Type B pancreatic cell (in vitro differentiated cells): ENCODE data around the gene PKDCC. TPM values are rescaled to one million over a fixed set of nuclear protein-coding genes. Genes with fewer than 3 reads are reported as not detected.

ENCODE experiments used
- DNase-seq: peaks from one replicate; pipeline ENCODE4 v3.0.0; 2021; ENCODE audit warnings: mixed read lengths; ENCODE audit not compliant: unreplicated experiment; ENCODE audit errors: extremely low spot score
- H3K27ac Mint-ChIP-seq: 2 replicates; pipeline ENCODE4 v1.8.0; 2021; ENCODE audit warnings: mild to moderate bottlenecking, mixed read lengths
- H3K27me3 Mint-ChIP-seq: 2 replicates; pipeline ENCODE4 v1.8.0; 2021; ENCODE audit warnings: mixed read lengths
- H3K36me3 Mint-ChIP-seq: 2 replicates; pipeline ENCODE4 v1.8.0; 2021; ENCODE audit warnings: mixed read lengths
- H3K4me1 Mint-ChIP-seq: one replicate; pipeline ENCODE4 v1.8.0; 2021; ENCODE audit warnings: mixed read lengths; ENCODE audit not compliant: unreplicated experiment
- H3K4me3 Mint-ChIP-seq: 2 replicates; pipeline ENCODE4 v1.8.0; 2021; ENCODE audit warnings: mild to moderate bottlenecking, mixed read lengths
- H3K9me3 Mint-ChIP-seq: 2 replicates; pipeline ENCODE4 v1.8.0; 2021; ENCODE audit warnings: mixed read lengths
- total RNA-seq: library from RNA; stranded (reverse); gene quantifications from 2 replicates; pipeline ENCODE4 v1.2.1, GENCODE V29; 2021; ENCODE audit warnings: low replicate concordance
- TF ChIP-seq, protein P1 (sequence below): fragments of 200-600 bp; sonication (generic); conservative IDR thresholded peaks from 2 replicates; pipeline ENCODE4 v1.5.0; 2021; ENCODE audit warnings: antibody characterized with exemption, mild to moderate bottlenecking

PKDCC gene
- total RNA-seq, 1 donor from 2014 or later, result 158 TPM

DNA sequence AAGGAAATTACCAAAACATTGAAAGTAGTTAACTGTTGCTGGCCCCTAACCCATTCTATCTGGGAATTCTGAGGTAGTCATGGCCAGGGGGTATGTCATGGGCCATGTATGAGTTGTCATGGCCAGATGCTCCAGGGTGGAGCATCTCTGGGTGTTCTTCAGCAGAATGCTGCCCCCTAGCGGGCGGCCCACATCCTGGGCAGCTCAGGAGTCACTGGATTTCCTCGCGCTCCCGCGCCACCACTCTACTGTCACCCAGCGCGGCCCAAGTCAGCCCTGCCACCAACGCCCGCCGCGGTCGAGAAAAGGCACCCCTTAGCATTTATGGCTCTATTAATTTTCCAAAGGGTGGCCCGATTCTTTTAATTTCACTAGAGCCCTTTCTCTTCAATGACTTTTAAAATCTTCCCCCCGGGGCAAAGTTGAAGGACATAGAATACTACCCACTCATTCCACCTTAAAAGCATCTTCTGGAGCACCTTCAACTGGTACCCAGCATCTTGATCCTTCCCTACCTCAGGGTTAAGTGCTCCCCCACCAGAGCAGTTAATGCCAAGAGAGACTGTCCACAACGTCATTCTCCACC is 41.6 kb downstream of the PKDCC start:
- H3K36me3 Mint-ChIP-seq, result no peaks in the 10 kb centered on the region
- no peak overlapping the region for H3K27ac Mint-ChIP-seq
- H3K27me3 Mint-ChIP-seq, result peaks cover 7% of the 10 kb centered on the region
- TF ChIP-seq, protein P1, sequence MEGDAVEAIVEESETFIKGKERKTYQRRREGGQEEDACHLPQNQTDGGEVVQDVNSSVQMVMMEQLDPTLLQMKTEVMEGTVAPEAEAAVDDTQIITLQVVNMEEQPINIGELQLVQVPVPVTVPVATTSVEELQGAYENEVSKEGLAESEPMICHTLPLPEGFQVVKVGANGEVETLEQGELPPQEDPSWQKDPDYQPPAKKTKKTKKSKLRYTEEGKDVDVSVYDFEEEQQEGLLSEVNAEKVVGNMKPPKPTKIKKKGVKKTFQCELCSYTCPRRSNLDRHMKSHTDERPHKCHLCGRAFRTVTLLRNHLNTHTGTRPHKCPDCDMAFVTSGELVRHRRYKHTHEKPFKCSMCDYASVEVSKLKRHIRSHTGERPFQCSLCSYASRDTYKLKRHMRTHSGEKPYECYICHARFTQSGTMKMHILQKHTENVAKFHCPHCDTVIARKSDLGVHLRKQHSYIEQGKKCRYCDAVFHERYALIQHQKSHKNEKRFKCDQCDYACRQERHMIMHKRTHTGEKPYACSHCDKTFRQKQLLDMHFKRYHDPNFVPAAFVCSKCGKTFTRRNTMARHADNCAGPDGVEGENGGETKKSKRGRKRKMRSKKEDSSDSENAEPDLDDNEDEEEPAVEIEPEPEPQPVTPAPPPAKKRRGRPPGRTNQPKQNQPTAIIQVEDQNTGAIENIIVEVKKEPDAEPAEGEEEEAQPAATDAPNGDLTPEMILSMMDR, result peak; percentile 78
- H3K4me1 Mint-ChIP-seq, result peaks cover 26% of the 10 kb centered on the region
- no peak for DNase-seq
- peaks cover 5% of the 10 kb centered on the region for H3K9me3 Mint-ChIP-seq
- H3K4me3 Mint-ChIP-seq, result no peak overlapping the region

DNA sequence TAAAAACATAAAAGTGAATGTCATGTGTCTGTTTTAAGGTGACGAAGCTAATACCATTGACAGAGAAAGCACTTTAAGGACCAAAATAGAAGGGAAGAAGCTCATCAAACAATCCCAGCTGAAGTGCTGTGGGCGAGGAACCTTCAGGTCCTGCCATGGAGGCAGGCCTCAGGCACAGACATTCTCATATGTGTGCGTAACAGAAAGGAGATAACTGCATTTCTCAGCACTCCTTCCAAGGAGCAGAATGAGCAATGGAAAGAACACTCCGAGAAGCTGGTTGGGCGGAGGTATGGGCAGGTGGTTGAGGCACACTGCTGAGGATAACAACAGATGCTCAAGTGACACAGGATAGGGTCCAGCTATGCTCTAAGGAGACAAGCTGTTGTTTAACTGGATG is 42.4 kb downstream of the PKDCC start:
- peaks cover 5% of the 10 kb centered on the region for H3K9me3 Mint-ChIP-seq
- peaks cover 7% of the 10 kb centered on the region for H3K27me3 Mint-ChIP-seq
- no peak for DNase-seq
- H3K4me3 Mint-ChIP-seq, result no peak overlapping the region
- no peaks in the 10 kb centered on the region for H3K36me3 Mint-ChIP-seq
- no peak overlapping the region for H3K27ac Mint-ChIP-seq
- H3K4me1 Mint-ChIP-seq, result peaks cover 20% of the 10 kb centered on the region
- TF ChIP-seq, protein P1, result no peak

DNA sequence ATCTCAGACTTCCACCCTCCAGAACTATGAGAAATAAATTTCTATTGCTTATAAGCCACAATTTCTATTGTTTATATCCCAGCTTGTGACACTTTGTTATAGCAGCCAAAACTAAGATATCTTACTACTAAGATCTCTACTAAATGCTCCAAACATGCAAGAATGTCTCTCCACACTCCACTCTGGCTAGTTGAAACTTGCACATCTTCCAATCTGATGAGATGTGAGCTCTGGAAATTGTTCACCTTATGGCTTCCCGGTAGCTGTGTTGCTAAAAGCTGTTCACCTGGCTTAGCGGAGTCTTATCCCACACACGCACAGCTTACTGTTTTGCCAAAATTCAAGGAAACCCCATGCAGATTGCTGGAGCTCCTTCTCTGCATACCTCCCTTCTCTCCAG is 43.9 kb downstream of the PKDCC start:
- H3K27ac Mint-ChIP-seq, result peak overlapping the region; percentile 66
- H3K36me3 Mint-ChIP-seq, result no peaks in the 10 kb centered on the region
- peaks cover 5% of the 10 kb centered on the region for H3K9me3 Mint-ChIP-seq
- no peak overlapping the region for H3K4me3 Mint-ChIP-seq
- no peak for DNase-seq
- peaks cover 5% of the 10 kb centered on the region for H3K27me3 Mint-ChIP-seq
- TF ChIP-seq, protein P1, result no peak
- peaks cover 11% of the 10 kb centered on the region for H3K4me1 Mint-ChIP-seq

DNA sequence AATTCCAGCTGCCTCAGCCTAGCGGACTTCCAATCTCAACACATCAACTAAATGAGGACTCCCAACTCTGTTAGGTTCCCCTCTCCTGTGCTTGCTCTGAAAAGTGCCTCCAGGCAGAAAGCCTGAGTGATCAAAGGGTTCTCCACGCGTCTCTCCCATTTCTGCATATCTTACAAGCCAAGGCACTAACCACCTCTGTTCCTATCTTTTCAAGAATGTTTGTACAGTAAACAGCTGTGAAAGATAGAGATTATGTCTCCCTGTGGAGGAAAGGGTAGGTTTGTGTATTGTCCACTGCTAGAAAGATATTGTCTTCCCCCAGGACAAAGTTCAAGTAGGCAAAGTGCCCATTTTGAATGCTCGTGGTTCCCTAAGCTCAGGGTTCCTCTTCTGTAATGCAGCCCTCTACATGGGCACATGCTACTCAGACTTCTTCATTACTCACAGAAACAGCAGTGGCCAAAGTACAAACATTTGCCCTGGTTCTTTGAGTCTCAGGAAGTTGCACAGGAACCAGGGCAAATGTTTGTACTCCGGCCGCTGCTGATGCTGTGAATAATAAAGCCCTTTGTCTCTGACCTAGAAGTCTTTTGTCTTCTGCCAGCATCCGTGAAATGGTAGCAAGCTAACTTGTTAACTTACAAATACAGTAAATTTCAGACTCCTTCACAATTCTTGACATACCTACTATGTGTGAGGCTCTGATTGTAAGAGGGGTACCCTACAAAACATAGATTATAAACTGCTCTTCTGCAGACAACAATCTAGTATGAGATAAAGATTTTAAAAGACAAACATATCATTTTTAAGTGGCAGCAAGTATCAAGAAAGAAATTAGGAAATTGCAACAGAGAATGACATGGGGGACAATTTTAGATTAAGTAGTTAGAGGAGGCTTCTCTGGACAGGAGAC is 44.5 kb downstream of the PKDCC start:
- Mint-ChIP-seq H3K27ac (peak overlapping the region; percentile 66), H3K9me3 (peaks cover 5% of the 10 kb centered on the region), H3K36me3 (no peaks in the 10 kb centered on the region), H3K27me3 (peaks cover 4% of the 10 kb centered on the region), H3K4me3 (no peak overlapping the region), H3K4me1 (peaks cover 13% of the 10 kb centered on the region)
- no peak for DNase-seq
- TF ChIP-seq, protein P1, result no peak

DNA sequence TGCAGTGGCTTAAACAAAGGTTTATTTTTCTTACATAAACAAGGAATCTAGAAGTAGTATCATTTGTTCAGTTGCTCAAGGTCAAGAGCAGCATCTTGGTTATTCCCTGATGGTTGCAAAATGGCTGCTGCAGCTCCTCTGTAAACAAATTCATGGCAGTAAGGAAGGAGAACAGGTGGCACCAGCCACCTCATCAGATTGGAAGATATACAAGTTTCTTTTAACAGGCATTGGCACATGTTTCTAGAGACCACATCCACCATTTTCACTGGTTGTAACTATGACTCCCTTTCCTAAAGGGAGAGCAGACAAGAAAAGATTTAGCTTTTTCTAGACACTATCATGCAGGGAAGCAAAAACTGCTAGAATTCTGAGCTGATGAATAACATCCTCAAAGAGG is 46.3 kb downstream of the PKDCC start:
- no peak overlapping the region for H3K27ac Mint-ChIP-seq
- peaks cover 18% of the 10 kb centered on the region for H3K4me1 Mint-ChIP-seq
- DNase-seq, result no peak
- no peak overlapping the region for H3K4me3 Mint-ChIP-seq
- H3K36me3 Mint-ChIP-seq, result no peaks in the 10 kb centered on the region
- TF ChIP-seq, protein P1, result no peak
- peaks cover 4% of the 10 kb centered on the region for H3K27me3 Mint-ChIP-seq
- peaks cover 5% of the 10 kb centered on the region for H3K9me3 Mint-ChIP-seq
